Measurements from ENCODE around the gene SUMO2. TPM values are rescaled to one million over a fixed set of nuclear protein-coding genes. Genes with fewer than 3 reads are reported as not detected.
A peak's percentile ranks its signal among the peaks of the same experiment; 100 is the strongest.

SUMO2 gene
- total and polyA plus RNA-seq, 2 of the 13 experiments (the other 11 are each of a cell fraction or from before 2014, with no cell fraction given) = 337 to 553 TPM

- ChIA-PET POLR2A (interaction anchor here (0.7 kb wide), 1 partner anchor 37 kb away, joined by 3 read pairs; no protein-coding TSS in a partner anchor), CTCF (ENCODE audit: low intra/inter-chr PET ratio, low total read pairs) (no interaction called here)
- FAIRE-seq (no peak), ATAC-seq (no peak), DNase-seq (ENCODE audit: low spot score) (no peak)
- no peak overlapping the region for H3K4me3 ChIP-seq (replicated peaks in 1 of 3; ENCODE audit: insufficient read depth in 1 of 3, low read depth in 2 of 3, low read length in 3 of 3)
- TF ChIP-seq GLMP (CRISPR knock-in tag; IDR thresholded peaks at IDR 0.05; ENCODE audit: borderline replicate concordance) (no peak), POLR2A (IDR thresholded peaks at IDR 0.05; ENCODE audit: insufficient read depth in 1 of 2, low read depth in 2 of 2, low read length in 2 of 2) (peak in 1 of 2 experiments; percentile 33; a peak in 1 of 4 replicates)
- 75% methylated on average over 3 of the region's 3 CpGs for WGBS (ENCODE audit: low lambda C conversion rate)
- no TSS peak for BruUV-seq (replicated peaks)
- peaks cover 8% of the 10 kb centered on the region for H3K79me2 ChIP-seq (ENCODE audit: insufficient read depth, low read length)
- in situ Hi-C loops (cut with HindIII; ENCODE audit: extremely low pct_ligation_motif_present, low pct_unique_long_range_greater_than_20kb) (no loop called here), intact Hi-C loops (cut with micrococcal nuclease; ENCODE audit: unreplicated experiment) (no loop called here)
- H4K20me1 ChIP-seq (ENCODE audit: insufficient read depth, low read length) = peaks cover 4% of the 10 kb centered on the region; the same call in 1 of the 2 replicates
- no peak overlapping the region for H3K4me2 ChIP-seq (ENCODE audit: low read depth, low read length)
- no peaks in the 10 kb centered on the region for H3K9me3 ChIP-seq (ENCODE audit: low read length)
- no peaks in the 10 kb centered on the region for H3K27me3 ChIP-seq (ENCODE audit: control insufficient read depth in 1 of 2, insufficient read depth in 2 of 2, low read length in 2 of 2)
- no peak overlapping the region for H3K27ac ChIP-seq (ENCODE audit: extremely low read length, insufficient read depth, low read length)
- no peak overlapping the region for H3K9ac ChIP-seq (ENCODE audit: insufficient read depth, low read depth, low read length)
- H3K36me3 ChIP-seq (replicated peaks in 1 of 2; ENCODE audit: control insufficient read depth in 1 of 2, insufficient read depth in 2 of 2, low read length in 2 of 2) = peaks cover 6 to 18% of the 10 kb centered on the region in 2 experiments; a peak in 4 of 5 replicates
- peaks cover 17% of the 10 kb centered on the region for H3K4me1 ChIP-seq (ENCODE audit: insufficient read depth, low read length)
- no peak overlapping the region for H2AFZ ChIP-seq (ENCODE audit: low read length)
These were observed 56.8 kb downstream of the SUMO2 start for GRCh38 chr17:75125984-75126383.

- no peak overlapping the region for H3K4me2 ChIP-seq (ENCODE audit: low read depth, low read length)
- no peak overlapping the region for H3K9ac ChIP-seq (ENCODE audit: insufficient read depth, low read depth, low read length)
- no peak for FAIRE-seq
- no peak for DNase-seq (ENCODE audit: low spot score)
- H3K27ac ChIP-seq (ENCODE audit: extremely low read length, insufficient read depth, low read length) = no peak overlapping the region
- H3K79me2 ChIP-seq (ENCODE audit: insufficient read depth, low read length) = no peaks in the 10 kb centered on the region
- no TSS peak for BruUV-seq (replicated peaks)
- H3K4me3 ChIP-seq (replicated peaks in 1 of 3; ENCODE audit: insufficient read depth in 1 of 3, low read depth in 2 of 3, low read length in 3 of 3) = no peak overlapping the region
- in situ Hi-C loops (cut with HindIII; ENCODE audit: extremely low pct_ligation_motif_present, low pct_unique_long_range_greater_than_20kb) (no loop called here), intact Hi-C loops (cut with micrococcal nuclease; ENCODE audit: unreplicated experiment) (no loop called here)
- ChIA-PET POLR2A (interaction anchor here (0.9 to 1.5 kb wide), 2 partner anchors 74 to 90 kb away, joined by 4 read pairs; no protein-coding TSS in a partner anchor), CTCF (ENCODE audit: low intra/inter-chr PET ratio, low total read pairs) (no interaction called here)
- H3K27me3 ChIP-seq (ENCODE audit: control insufficient read depth in 1 of 2, insufficient read depth in 2 of 2, low read length in 2 of 2) = no peaks in the 10 kb centered on the region
- ATAC-seq = peak; percentile 20
- no peaks in the 10 kb centered on the region for H4K20me1 ChIP-seq (ENCODE audit: insufficient read depth, low read length)
- H2AFZ ChIP-seq (ENCODE audit: low read length) = no peak overlapping the region
- WGBS (ENCODE audit: low lambda C conversion rate) = 100% methylated on average over 1 of the region's 4 CpGs
- H3K36me3 ChIP-seq (replicated peaks in 1 of 2; ENCODE audit: control insufficient read depth in 1 of 2, insufficient read depth in 2 of 2, low read length in 2 of 2) = peaks cover 6 to 13% of the 10 kb centered on the region in 2 experiments; a peak in 4 of 5 replicates
- no peak for TF ChIP-seq SNRNP70 (IDR thresholded peaks at IDR 0.05; ENCODE audit: low read depth, low read length)
- TF ChIP-seq ZNF318 (CRISPR knock-in tag; IDR thresholded peaks at IDR 0.05) = no peak
- TF ChIP-seq CENPT (CRISPR knock-in tag; IDR thresholded peaks at IDR 0.05; ENCODE audit: low read depth) = no peak
- 0 out of 2 replicates have a peak, but pooled peaks have one; percentile 2 for TF ChIP-seq POLR2G (IDR thresholded peaks at IDR 0.05; ENCODE audit: low read depth, low read length)
- TF ChIP-seq ZNF549 (CRISPR knock-in tag; IDR thresholded peaks at IDR 0.05) = no peak
- no peak for TF ChIP-seq FOXO1 (CRISPR knock-in tag; IDR thresholded peaks at IDR 0.05)
- peaks cover 9% of the 10 kb centered on the region; the same call in 1 of the 2 replicates for H3K4me1 ChIP-seq (ENCODE audit: insufficient read depth, low read length)
- H3K9me3 ChIP-seq (ENCODE audit: low read length) = no peaks in the 10 kb centered on the region
These were observed 58.0 kb downstream of the SUMO2 start for GRCh38 chr17:75124819-75125162.

Measured in HepG2 (cell line).